Measurements from ENCODE around the gene LGI4.
"Not testable (repeated sequence)": the region's sequence is repeated elsewhere in the genome, so short reads cannot be mapped to it uniquely, and the experiment has no call there.

LGI4 gene

DNA sequence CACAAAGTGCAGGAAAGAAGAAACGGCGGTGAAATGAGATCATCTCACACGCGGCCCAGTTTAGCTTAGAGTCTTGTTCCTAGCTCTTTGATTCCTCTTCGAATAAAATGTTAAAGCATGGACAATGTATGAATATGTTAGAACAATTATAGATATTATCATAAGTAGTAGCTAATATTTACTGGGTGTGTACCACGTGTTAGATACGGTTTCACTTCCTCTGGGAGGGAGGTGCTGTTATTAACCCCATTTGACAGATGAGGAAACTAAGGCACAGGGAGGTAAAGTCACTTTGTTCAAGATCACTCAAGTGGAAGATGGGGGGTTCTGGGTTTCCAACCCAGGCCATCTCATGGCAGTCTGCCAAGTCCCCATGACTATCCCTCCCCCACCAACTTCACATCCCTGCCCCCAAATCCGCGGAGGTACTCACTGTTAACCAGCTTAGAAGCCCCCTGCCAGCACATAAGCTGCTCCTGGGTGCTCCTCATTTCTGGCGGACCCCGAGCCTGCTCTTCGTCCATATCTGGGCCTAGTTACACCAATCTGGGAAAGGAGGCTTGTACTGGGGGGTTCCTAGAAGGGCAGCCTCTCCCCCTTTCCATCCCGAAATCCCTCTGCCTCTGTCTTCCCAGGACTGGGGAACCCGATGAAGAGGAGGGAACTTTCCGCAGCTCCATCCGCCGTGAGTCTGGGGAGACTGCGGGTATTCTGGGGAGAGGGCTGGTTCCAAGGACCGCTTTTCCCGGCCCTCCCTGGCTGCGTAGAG is 7.2 kb upstream of the LGI4 start:
- DNase-seq (ENCODE audit: low read depth in 2 of 2), result no peak

- peak; percentile 84 to 91 for DNase-seq (ENCODE audit: low read depth in 2 of 2)
Measured at GRCh38 chr19:35140962-35141836, 6.3 kb upstream of the LGI4 start.

DNA sequence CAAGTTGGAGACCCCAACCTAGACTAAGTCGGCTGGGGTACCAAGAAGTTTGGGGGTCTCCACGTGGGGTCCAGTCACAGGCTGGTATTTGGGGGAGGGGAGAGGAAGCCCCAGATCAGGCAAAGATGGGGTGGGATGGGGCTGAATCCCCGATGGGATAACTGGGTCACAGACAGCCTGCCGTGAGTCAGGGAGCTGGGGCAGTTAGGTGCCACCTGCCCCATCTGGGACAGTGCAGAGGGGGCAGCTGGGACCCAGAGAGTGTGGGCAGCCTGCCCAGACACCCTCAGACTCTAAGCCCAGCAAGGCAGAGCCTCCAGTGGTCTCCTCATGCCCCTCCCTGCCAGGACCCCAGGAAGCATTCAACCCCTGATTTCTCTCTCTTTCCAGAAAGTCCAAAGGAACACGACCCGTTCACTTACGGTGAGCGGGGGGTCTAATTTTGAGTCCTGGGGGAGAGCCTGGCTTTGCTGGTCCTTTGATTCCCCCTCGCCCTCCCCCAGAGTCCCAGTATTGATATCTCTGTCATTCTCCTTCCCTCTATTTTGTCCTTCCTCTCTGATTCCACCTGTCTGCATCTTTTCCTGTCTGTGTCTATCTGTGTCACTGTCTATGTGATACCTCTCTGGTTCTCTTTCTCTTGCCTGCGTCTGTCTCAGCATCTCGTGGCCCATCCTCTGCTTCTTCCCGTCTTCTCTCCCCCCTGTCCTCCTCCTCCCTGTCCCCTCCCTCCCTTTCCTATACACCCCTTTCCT is 5.5 kb upstream of the LGI4 start:
- DNase-seq (ENCODE audit: low read depth in 2 of 2), result no peak

- no peak for DNase-seq (ENCODE audit: low read depth in 2 of 2)
Measured at GRCh38 chr19:35138305-35138892, 3.5 kb upstream of the LGI4 start, which contains the start of gene FXYD1. TSS of gene FXYD1 (plus strand) at chr19:35138824. CDS start at chr19:35140080, 1,256 bp downstream.

DNA sequence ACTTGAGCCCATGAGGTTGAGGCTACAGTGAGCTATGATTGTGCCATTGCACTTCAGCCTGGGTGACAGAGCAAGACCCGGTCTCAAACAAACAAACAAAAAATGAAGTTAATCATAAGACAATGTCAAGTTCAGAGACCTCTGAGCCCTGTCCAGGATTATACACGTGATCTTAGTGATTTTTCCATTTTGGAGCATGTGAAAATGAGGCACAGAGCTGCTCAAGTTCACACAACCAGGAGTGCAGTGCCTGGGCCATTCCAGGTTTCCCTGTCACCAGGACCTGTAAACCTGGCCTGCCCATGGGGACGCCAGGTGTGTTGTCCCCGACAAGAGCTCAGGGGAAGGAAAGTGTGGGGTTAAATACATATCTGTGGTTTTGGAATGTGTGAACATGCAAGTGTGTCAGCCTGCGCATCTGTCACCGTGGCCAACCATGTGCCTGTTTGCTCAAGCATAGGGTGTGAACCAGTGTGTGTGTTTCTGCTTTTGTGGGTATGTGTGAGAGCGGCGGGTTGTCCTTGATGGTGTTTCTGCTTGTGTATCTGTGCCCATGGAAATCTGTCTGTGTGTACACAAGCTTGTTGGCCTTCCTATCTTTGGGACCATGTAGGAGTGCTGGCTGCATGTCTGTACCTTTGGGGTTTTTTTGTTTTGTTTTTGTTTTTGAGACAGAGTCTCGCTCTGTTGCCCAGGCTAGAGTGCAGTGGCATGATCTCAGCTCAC is 2.3 kb upstream of the LGI4 start:
- DNase-seq (ENCODE audit: low read depth in 2 of 2), result no peak

DNA sequence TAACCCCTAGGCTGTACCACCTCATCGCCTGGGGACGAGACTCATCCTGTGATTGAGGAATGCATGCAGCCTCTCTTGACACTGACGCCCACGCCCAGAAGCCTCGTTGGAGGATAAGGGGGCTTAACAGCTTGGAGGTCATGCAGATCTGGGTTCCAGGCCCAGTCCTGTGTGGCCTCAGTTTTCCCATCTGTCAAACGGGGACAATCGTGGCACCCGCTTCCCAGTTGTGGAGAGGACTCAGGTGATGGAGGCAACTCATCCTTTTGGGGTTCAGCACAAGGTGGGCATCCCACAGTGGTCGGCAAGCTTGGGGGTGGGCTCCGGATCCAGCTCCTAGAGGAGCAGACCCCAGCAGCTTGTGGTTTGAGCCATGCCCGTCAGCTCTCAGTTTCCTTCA is 1.4 kb upstream of the LGI4 start:
- DNase-seq (ENCODE audit: low read depth in 2 of 2), result no peak

DNA sequence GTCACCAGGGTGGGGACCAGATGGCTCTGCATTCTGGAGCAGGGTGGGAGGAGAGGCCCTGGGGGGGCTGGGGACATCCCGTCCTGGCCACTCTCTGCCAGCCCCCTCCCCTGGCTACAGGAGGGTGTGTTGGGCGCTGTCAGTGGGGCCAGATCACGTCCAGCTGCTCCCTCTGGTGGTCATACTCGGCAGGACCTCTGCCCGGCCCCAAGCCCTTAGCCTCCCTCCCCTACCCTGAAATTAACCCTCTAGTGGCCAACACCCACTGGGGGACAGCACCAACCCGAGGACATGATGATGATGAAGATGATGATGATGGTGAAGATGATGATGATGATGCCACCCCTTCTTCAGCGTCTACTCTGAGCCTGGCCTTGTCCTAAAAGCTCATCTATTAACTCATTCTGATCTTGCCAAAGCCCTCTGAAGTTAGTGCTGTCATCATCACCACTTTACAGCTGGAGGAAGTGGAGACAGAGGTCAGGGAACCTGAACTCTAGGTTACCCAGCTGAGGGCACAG is 590 bp upstream of the LGI4 start:
- peak in 1 of 2 donors; percentile 43 for DNase-seq (ENCODE audit: low read depth in 2 of 2)

GRCh38 chr19:35133826-35134225 is 1.0 kb downstream of the LGI4 start:
- DNase-seq (ENCODE audit: low read depth in 2 of 2), result no peak

DNA sequence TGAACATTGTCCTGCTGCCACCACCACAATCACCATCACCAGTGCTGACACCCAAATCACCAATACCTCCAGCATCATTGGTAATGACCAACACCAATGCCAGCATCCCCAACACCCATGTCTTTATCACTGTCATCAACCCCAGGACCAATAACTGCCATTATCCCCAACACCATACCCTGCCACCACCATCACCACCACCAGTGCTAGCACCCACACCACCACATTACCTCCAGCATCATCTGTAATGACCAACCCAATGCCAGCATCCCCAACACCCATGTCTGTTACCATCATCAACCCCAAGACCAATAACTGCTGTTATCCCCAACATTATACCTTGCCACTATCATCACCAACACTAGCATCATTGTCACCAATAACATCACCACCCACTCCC is 2.6 kb downstream of the LGI4 start:
- DNase-seq (ENCODE audit: low read depth in 2 of 2), result no peak

DNA sequence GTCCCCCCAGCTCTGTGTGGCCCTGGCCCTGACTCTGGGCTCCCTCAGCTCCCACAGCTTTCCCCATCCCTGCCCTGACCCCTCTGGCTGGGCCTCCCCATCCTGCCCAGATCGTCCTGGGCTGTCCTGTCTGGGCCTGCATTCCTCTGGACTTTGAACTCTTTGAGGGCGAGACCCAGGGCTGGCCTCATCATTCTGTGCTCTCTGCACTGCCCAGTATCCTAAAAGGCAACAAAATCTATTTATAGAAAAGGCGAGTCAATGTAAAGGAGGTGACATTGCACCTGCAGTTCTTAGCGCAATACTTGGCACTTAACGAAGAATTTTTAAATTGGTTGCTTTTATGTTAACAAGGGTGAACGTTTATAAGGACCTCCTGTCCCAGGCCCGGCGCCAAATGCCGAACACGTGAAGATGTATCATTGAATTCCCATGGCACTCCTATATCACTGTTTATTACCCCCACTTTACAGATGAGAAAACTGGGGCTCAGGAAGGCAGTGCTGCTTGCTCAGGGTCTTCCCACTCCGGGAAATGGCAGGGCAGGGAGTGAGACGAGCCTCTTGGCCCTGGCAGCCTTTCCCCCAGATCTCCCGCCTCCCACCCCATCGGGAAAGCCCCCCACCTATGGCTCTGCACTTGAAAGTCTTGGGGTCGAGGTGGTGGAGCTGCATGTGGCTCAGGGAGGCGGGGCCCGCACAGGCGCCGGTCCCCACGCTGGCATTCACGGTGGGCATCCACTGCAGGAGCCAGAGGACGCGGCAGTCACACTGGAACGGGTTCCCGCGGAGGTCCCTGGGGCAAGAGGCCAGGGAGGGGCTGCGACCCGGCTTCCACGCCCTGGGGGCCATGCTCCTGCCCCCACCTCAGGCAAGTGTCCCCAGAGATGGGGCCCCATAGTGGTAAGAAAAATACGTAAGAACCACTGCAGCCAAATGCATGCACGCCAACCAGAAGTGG is 3.8 kb downstream of the LGI4 start:
- no peak for DNase-seq (ENCODE audit: low read depth in 2 of 2)

GRCh38 chr19:35129724-35130274 is 5.1 kb downstream of the LGI4 start:
- DNase-seq (ENCODE audit: low read depth in 2 of 2), result not testable (repeated sequence)

GRCh38 chr19:35128398-35129057 is 6.3 kb downstream of the LGI4 start:
- DNase-seq (ENCODE audit: low read depth in 2 of 2), result no peak

GRCh38 chr19:35127871-35128270 is 7.0 kb downstream of the LGI4 start:
- DNase-seq (ENCODE audit: low read depth in 2 of 2), result no peak

DNA sequence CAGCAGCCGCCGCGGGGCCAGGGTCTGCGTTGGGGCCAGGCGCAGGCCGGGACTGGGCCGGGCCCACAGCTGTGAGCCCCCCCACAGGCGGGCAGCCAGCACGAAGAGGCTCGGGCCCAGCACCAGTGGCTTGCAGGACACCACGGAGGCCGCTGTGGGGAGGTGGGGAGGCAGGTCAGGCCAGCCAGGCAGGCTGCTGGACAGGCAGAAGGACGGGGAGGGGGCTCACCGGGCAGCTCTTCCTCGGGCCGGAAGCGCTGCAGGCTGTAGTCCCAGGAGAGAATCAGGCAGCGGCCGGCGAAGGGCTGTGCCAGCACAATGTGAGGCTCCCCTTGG is 8.3 kb downstream of the LGI4 start:
- no peak for DNase-seq (ENCODE audit: low read depth in 2 of 2)

DNA sequence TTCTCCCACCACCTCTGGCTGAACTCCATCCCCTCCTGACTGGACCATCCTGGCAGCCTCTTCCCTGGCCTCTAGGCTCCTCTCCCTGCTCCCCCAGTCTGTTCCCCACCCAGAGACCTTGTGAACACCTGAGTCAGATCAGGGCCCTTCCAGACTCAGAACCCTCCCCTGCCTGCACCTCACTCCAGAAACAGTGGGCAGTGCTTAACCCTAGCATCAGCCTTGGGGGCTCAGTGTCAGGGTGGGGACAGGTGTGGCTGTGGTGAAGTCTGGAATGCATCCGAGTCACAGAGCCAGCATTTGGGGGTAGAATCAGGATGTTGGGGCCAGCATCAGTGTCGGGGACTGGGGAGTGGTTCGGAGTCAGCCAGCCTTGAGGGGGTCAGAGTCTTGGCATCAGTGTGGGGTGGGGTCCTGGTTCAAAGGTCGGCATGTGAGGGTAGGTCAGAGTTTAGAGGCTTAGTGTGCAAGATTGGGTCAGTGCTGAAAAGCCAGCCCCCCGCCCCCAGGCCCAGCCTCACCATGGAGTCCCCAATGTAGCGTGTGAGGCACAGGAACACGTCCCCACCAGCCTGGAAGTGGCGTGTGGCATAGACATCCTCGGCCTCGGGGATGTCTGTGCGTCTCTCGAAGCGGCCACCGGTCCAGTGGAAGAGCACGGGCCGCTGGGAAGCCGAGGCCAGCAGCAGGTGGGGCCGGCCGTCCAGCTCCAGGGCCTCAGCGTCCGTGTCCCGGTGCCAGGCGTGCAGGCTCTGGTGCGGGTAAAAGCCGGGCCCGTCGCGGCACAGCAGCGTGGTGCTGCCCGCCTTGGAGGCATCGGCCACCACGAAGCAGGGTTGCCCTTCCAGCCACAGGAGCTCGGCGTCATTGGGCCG is 8.9 kb downstream of the LGI4 start:
- DNase-seq (ENCODE audit: low read depth in 2 of 2), result no peak

GRCh38 chr19:35125270-35125717 is 9.6 kb downstream of the LGI4 start:
- DNase-seq (ENCODE audit: low read depth in 2 of 2), result no peak

DNA sequence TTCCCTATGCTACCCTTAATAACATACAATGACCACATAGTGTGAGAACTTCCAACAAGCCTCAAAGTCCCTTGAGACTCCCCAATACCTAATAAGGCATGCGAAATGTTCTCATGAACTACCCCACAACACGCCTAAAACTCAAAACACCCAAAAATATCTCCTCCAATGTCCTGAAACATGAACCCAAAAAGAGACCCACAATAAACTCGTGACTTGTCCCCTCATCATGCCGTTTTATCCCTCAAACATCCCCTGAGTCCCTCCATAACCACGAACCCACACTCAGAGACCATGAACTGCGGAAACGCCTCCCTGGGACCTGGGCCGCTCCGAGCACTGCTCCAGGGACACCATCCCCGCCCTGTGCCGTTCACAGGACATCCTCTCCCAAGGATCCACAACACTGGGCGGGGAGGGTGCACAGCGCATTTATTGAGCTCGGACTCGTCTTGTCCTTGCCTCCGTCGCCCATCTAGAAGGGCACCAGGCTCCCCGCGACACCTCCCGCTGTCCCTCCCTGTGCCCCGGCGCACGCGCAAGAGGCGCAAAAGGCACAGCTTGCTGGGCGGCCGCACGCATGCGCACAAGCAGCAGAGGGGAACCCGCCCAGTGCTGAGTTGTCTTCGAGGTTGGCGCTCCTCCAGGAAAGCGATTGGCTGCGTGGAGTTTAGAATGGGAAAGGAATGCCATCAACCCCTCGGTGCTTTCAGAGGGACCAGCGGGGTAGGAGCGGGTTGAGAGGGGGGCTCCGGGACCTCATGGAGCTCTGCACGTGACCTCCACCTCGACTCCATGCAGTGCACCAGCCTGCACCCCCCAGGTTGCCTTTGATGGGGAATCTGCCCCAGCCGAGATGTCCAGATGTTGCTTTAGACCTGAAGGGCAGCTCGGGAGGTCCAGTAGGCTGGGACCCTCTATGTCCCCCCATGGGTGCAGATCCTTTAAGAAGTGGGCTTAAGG is 10.5 kb downstream of the LGI4 start:
- DNase-seq (ENCODE audit: low read depth in 2 of 2), result peak; percentile 59 to 71
